A673 (cell line): ENCODE measurements around the gene ZNF683.

ENCODE experiments used
- EZH2 ChIP-seq: fragments of 200-600 bp; sonication (generic); IDR thresholded peaks from 2 replicates; pipeline ENCODE4 v1.6.1; 2017; ENCODE audit warnings: borderline replicate concordance, low read depth, mild to moderate bottlenecking, mixed read lengths, antibody characterized with exemption, low read length; ENCODE audit not compliant: poor library complexity, severe bottlenecking
- TF ChIP-seq, protein P1 (sequence below): fragments of 300-800, 200-600 bp; sonication (generic); conservative IDR thresholded peaks from 2 replicates; pipeline ENCODE4 v1.5.1; 2017; ENCODE audit warnings: low read depth, mild to moderate bottlenecking, antibody characterized with exemption, low read length, moderate library complexity, mixed read lengths

DNA sequence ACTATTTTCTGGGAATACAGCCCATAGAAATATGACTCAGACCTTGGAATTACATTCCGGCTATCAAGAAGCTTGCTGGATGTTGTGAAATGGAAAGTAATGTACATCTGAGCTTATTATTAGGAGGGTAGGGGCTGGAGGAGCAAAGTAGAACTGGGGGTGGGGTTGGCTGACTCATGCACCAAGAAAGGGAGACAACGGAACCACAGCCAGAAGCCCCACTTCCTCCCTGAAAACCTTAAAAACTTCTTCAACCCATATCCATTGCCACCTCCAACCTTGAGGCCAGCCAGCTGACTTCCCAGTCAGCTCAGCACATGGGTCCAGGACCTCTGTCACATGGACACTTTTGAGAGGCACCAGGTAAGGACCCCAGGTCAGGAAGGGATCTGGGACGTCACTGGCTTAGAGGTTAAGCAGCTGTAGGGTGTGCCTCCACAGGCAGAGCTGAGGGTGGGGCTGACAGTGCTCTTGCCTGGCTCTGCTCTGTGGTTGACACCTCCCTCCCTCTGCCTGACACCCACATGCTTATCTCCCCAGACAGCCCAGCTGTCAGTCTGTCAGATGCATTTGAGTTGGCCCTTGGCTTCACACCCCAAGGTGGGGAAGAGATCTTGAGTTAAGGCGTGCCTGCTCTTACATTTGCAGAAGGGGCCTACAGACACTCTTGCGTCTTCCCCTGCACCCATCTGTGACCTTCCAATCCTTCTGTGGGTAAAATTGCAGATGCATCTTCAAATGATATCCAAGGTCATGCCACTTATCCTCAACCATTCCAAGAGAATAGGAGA, 5.7 kb upstream of the ZNF683 start:
- TF ChIP-seq, protein P1, sequence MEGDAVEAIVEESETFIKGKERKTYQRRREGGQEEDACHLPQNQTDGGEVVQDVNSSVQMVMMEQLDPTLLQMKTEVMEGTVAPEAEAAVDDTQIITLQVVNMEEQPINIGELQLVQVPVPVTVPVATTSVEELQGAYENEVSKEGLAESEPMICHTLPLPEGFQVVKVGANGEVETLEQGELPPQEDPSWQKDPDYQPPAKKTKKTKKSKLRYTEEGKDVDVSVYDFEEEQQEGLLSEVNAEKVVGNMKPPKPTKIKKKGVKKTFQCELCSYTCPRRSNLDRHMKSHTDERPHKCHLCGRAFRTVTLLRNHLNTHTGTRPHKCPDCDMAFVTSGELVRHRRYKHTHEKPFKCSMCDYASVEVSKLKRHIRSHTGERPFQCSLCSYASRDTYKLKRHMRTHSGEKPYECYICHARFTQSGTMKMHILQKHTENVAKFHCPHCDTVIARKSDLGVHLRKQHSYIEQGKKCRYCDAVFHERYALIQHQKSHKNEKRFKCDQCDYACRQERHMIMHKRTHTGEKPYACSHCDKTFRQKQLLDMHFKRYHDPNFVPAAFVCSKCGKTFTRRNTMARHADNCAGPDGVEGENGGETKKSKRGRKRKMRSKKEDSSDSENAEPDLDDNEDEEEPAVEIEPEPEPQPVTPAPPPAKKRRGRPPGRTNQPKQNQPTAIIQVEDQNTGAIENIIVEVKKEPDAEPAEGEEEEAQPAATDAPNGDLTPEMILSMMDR, result no peak
- no peak for TF ChIP-seq EZH2
